NT2/D1 (cell line): ENCODE measurements around the gene PGAM5.

Experiments used
- DNase-seq: peaks from one replicate; pipeline ENCODE4 v3.0.0-alpha.2; 2011; ENCODE audit warnings: low read depth, low spot score
- H3K27me3 ChIP-seq: 2 replicates; pipeline ENCODE4 v1.6.0; 2011; ENCODE audit warnings: mild to moderate bottlenecking; ENCODE audit not compliant: insufficient read length, insufficient read depth
- H3K36me3 ChIP-seq: 2 replicates; pipeline ENCODE4 v1.6.1; 2011; ENCODE audit warnings: mild to moderate bottlenecking, low read length, mixed read lengths; ENCODE audit not compliant: insufficient read depth, insufficient read length
- H3K4me1 ChIP-seq: 2 replicates; pipeline ENCODE4 v1.5.1; 2011; ENCODE audit not compliant: insufficient read depth, insufficient read length
- H3K4me3 ChIP-seq: 2 replicates; pipeline ENCODE4 v1.5.1; 2011; ENCODE audit warnings: low read depth; ENCODE audit not compliant: insufficient read length
- H3K9ac ChIP-seq: 2 replicates; pipeline ENCODE4 v1.6.0; 2011; ENCODE audit warnings: low read depth; ENCODE audit not compliant: insufficient read length
- H3K9me3 ChIP-seq: 2 replicates; pipeline ENCODE4 v1.5.1; 2011; ENCODE audit warnings: mild to moderate bottlenecking, low read length; ENCODE audit not compliant: insufficient read depth
- SUZ12 ChIP-seq: IDR thresholded peaks from 2 replicates; pipeline ENCODE4 v1.6.1; 2011; ENCODE audit not compliant: insufficient read length, insufficient read depth; ENCODE audit errors: extremely low read depth
- YY1 ChIP-seq: IDR thresholded peaks from 2 replicates; pipeline ENCODE4 v1.6.1; 2011; ENCODE audit not compliant: insufficient read length, insufficient read depth
- ZNF274 ChIP-seq: IDR thresholded peaks from 2 replicates; pipeline ENCODE4 v1.6.1; 2011; ENCODE audit warnings: mild to moderate bottlenecking, low read depth, low read length

PGAM5 gene

DNA sequence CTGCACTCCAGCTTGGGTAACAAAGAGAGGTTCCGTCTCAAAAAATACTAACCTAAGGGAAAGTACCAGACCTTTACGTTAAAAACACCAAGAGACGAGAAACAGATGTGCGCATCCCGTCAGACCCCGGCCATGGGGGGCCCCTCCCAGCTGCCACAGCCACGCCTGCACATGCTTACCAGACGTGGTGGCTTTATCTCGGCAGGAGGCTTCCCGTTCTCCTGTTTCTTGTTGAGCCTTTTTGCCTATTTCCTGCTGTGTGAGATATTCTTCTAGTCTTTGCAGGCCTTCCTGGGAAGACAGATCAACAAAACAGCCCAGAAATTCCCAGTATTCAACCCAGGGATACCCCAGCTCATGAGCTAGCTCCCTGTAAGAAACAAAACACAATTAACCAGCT, 23.6 kb downstream of the PGAM5 start:
- H3K27me3 ChIP-seq, result no peaks in the 10 kb centered on the region
- no peak overlapping the region for H3K9ac ChIP-seq
- peaks cover 16% of the 10 kb centered on the region; the same call in 1 of the 2 replicates for H3K9me3 ChIP-seq
- H3K36me3 ChIP-seq, result peaks cover 94% of the 10 kb centered on the region
- no peak for DNase-seq
- H3K4me3 ChIP-seq, result no peak overlapping the region
- no peak for TF ChIP-seq ZNF274
- TF ChIP-seq YY1, result no peak
- no peak for TF ChIP-seq SUZ12
- no peaks in the 10 kb centered on the region for H3K4me1 ChIP-seq

DNA sequence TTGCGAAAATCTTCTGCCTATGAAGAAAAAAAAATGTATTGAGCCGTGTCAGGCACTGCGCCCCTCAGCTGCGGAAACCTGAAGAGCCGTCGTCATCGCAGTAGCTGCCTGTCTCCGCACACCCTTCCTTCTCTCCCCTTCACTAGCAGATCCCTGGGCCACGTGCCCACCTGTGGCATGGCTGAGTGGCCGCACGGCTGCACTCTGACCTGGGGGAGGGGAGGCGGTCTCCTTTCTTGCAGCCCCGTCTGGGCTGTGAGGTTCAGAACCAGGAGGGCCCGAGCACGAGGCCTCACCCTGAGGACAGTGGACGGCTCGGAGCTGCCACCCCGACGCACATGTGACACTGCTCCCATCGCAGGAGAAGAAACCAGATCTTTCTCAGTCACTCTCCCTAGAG, 24.9 kb downstream of the PGAM5 start:
- H3K9me3 ChIP-seq, result peaks cover 5% of the 10 kb centered on the region; the same call in 1 of the 2 replicates
- no peak overlapping the region for H3K9ac ChIP-seq
- no peak for TF ChIP-seq SUZ12
- TF ChIP-seq ZNF274, result no peak
- TF ChIP-seq YY1, result no peak
- no peaks in the 10 kb centered on the region for H3K4me1 ChIP-seq
- DNase-seq, result no peak
- H3K27me3 ChIP-seq, result no peaks in the 10 kb centered on the region
- peaks cover 97% of the 10 kb centered on the region for H3K36me3 ChIP-seq
- H3K4me3 ChIP-seq, result no peak overlapping the region

- H3K4me3 ChIP-seq, result no peak overlapping the region
- peaks cover 97% of the 10 kb centered on the region for H3K36me3 ChIP-seq
- H3K27me3 ChIP-seq, result no peaks in the 10 kb centered on the region
- TF ChIP-seq YY1 (no peak), ZNF274 (no peak), SUZ12 (no peak)
- no peaks in the 10 kb centered on the region for H3K4me1 ChIP-seq
- DNase-seq, result no peak
- H3K9ac ChIP-seq, result no peak overlapping the region
- no peaks in the 10 kb centered on the region for H3K9me3 ChIP-seq
Measured at GRCh38 chr12:132736378-132736777, 25.7 kb downstream of the PGAM5 start.

GRCh38 chr12:132736913-132737312, 26.3 kb downstream of the PGAM5 start:
- H3K36me3 ChIP-seq, result peaks cover 97% of the 10 kb centered on the region

GRCh38 chr12:132739600-132740312, 29.1 kb downstream of the PGAM5 start:
- DNase-seq, result no peak
- Histone ChIP-seq H3K27me3 (no peaks in the 10 kb centered on the region), H3K36me3 (peaks cover 95% of the 10 kb centered on the region), H3K9me3 (no peaks in the 10 kb centered on the region), H3K9ac (no peak overlapping the region), H3K4me3 (no peak overlapping the region), H3K4me1 (no peaks in the 10 kb centered on the region)
- TF ChIP-seq YY1, result no peak
- no peak for TF ChIP-seq ZNF274
- TF ChIP-seq SUZ12, result no peak

More at GRCh38 chr12:132736913-132737312, 26.3 kb downstream of the PGAM5 start:
- Histone ChIP-seq H3K4me3 (no peak overlapping the region), H3K9me3 (no peaks in the 10 kb centered on the region), H3K4me1 (no peaks in the 10 kb centered on the region), H3K9ac (no peak overlapping the region), H3K27me3 (no peaks in the 10 kb centered on the region)
- DNase-seq, result no peak
- TF ChIP-seq SUZ12 (no peak), YY1 (no peak), ZNF274 (no peak)

DNA sequence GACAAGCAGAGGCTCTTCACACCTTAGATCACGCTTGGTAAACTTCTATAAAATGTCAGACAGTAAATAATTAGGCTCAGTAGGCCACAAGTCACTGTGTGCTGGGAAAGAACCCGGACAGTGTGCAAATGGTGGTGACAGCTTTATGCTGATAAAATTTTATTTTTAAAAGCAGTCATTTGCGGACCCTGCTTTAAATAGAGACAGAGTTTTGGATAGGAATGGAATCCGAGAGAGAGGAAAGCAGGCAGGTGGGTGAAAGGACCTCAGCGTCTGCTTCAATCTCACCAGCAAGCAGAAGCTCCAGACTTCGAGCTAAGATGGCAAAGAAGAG, 29.6 kb downstream of the PGAM5 start:
- no peak overlapping the region for H3K4me3 ChIP-seq
- no peaks in the 10 kb centered on the region for H3K9me3 ChIP-seq
- TF ChIP-seq YY1, result no peak
- no peak for TF ChIP-seq ZNF274
- TF ChIP-seq SUZ12, result no peak
- no peak for DNase-seq
- peaks cover 95% of the 10 kb centered on the region for H3K36me3 ChIP-seq
- no peak overlapping the region for H3K9ac ChIP-seq
- H3K4me1 ChIP-seq, result no peaks in the 10 kb centered on the region
- H3K27me3 ChIP-seq, result no peaks in the 10 kb centered on the region

- Histone ChIP-seq H3K36me3 (peaks cover 95% of the 10 kb centered on the region), H3K4me1 (no peaks in the 10 kb centered on the region)
Measured at GRCh38 chr12:132740652-132741051, 30.0 kb downstream of the PGAM5 start.

More at GRCh38 chr12:132740652-132741051, 30.0 kb downstream of the PGAM5 start:
- H3K9me3 ChIP-seq, result no peaks in the 10 kb centered on the region
- no peak for TF ChIP-seq SUZ12
- TF ChIP-seq YY1, result no peak
- no peak for TF ChIP-seq ZNF274
- no peak overlapping the region for H3K9ac ChIP-seq
- H3K27me3 ChIP-seq, result no peaks in the 10 kb centered on the region
- H3K4me3 ChIP-seq, result no peak overlapping the region
- DNase-seq, result no peak
